ENCODE data around the gene NKAIN4.

NKAIN4 gene

GRCh38 chr20:63284083-63284440 lies 29.8 kb upstream of the NKAIN4 start:
- no peak for TF ChIP-seq CTCF (IDR thresholded peaks at IDR 0.05; ENCODE audit: borderline replicate concordance, insufficient read depth, low read depth, low read length)
- no peak overlapping the region for H3K4me3 ChIP-seq (ENCODE audit: low read depth, low read length)

GRCh38 chr20:63283397-63284082 lies 29.3 kb upstream of the NKAIN4 start:
- H3K4me3 ChIP-seq (ENCODE audit: low read depth, low read length) = no peak overlapping the region
- TF ChIP-seq CTCF (IDR thresholded peaks at IDR 0.05; ENCODE audit: borderline replicate concordance, insufficient read depth, low read depth, low read length) = no peak

GRCh38 chr20:63282946-63283345 lies 28.7 kb upstream of the NKAIN4 start:
- no peak for TF ChIP-seq CTCF (IDR thresholded peaks at IDR 0.05; ENCODE audit: borderline replicate concordance, insufficient read depth, low read depth, low read length)
- H3K4me3 ChIP-seq (ENCODE audit: low read depth, low read length) = no peak overlapping the region

- TF ChIP-seq CTCF (IDR thresholded peaks at IDR 0.05; ENCODE audit: borderline replicate concordance, insufficient read depth, low read depth, low read length) = no peak
- no peak overlapping the region for H3K4me3 ChIP-seq (ENCODE audit: low read depth, low read length)
Measured at GRCh38 chr20:63281742-63282665, 27.7 kb upstream of the NKAIN4 start.

- H3K4me3 ChIP-seq (ENCODE audit: low read depth, low read length) = no peak overlapping the region
- peak; percentile 42; the same call in 1 of the 2 replicates for TF ChIP-seq CTCF (IDR thresholded peaks at IDR 0.05; ENCODE audit: borderline replicate concordance, insufficient read depth, low read depth, low read length)
Measured at GRCh38 chr20:63280929-63281545, 26.8 kb upstream of the NKAIN4 start.

GRCh38 chr20:63280371-63280770 lies 26.1 kb upstream of the NKAIN4 start:
- TF ChIP-seq CTCF (IDR thresholded peaks at IDR 0.05; ENCODE audit: borderline replicate concordance, insufficient read depth, low read depth, low read length) = no peak
- H3K4me3 ChIP-seq (ENCODE audit: low read depth, low read length) = no peak overlapping the region

Measured in GM12875 (cell line).